ENCODE data around the gene TSPOAP1. TPM values are rescaled to one million over a fixed set of nuclear protein-coding genes. Genes with fewer than 3 reads are reported as not detected.

Gene TSPOAP1
- total RNA-seq, 2 donors from 2014 or later: 6.1 to 7.9 TPM

DNA sequence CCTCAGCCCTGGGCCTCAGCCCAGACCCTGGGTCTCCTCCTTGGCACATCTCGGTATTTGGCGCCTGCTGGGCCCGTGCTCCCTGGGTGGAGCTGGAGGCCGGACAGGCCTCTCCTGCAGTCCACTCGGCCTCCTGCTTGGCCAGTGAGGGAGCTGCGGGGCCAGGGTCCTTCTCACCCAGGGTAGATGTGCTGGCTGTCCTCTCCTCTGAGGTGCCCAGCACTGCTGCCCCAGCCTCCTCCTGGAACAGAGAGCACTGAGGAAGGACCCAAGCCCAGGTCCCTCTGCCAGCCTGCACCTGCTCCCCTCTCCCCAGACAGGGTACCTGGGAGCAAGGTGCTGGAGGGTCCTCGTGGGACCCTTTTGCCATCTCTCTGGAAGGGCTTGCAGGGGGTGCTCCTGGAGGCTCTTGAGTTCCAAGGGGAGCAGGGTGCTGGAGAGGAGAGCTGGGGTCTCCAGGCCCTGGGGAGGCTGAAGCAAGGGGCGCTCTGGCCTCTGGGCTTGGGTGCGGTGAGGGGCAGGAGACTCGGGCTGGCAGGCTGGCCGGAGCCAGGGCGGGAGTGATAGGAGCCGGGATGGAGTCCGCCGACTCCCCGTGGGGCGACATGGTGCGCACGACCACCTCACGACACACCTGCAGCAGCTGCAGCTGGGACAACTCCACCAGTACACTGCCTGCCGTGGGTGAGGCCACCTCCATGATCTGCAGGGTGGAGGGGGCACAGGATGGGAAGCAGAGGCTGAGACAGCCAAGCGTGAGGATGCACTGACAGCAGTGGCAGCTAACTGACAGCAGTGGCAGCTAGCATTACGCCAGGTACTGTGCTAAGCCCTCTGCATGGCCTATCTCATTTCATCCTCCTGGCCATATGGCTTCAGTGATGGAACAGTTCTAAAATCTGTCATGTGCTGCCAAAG, 17.8 kb downstream of the TSPOAP1 start:
- DNase-seq: no peak
- ATAC-seq: no peak
- intact Hi-C loops (cut with DNase I, micrococcal nuclease): no loop called here

- DNase-seq (no peak), ATAC-seq (no peak)
- intact Hi-C loops (cut with DNase I, micrococcal nuclease): loop anchor here in 1 of 2 donors (10.0 kb wide), 1 partner anchor 135 kb away; no protein-coding TSS in a partner anchor
Observed at GRCh38 chr17:58309918-58310259, 18.7 kb downstream of the TSPOAP1 start.

GRCh38 chr17:58308985-58309917, 19.3 kb downstream of the TSPOAP1 start:
- intact Hi-C loops (cut with DNase I, micrococcal nuclease): loop anchor here in 1 of 2 donors (10.0 kb wide), 1 partner anchor 136 kb away; no protein-coding TSS in a partner anchor
- no peak for DNase-seq
- no peak for ATAC-seq

DNA sequence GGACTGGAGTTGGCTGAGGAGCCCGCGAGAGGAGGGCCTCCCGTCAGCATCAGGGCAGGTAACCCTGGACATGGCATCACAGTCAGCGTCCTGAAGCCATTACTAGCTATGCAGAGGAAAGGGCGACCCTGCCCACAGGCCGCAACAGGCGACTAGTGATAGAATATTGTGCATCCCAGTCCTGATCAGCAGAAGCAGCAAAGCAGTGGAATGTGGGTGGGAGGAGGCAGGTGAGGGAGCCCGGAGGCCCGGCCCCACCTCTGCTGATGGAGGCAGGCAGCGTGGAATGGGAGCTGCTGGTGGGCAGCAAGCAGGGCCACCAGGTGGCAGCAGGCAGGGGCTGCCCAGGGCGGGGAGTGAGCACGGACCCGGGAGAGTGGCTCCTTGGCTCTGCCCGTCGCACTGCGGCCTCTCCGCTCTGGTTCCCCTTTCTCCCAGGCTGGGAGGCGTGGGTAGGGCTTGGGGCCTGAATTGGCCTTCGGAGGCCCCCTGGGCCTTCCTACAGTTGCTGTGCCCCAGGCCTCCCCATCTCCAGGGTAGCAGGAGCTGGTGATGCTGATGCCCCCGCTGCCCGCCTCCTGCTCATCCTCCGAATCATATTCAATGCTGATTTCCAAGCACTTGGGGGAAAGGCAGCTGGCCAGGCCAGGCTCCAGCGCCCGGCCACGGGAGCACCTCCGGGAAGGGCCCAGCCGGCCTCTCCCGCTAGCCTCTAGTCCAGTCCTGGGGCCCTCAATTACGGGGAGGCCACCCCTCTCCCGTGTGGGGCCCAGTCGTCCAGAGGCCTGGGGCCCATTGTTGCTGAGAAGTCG, 20.2 kb downstream of the TSPOAP1 start:
- DNase-seq (no peak), ATAC-seq (no peak)
- intact Hi-C loops (cut with DNase I, micrococcal nuclease): loop anchor here in 1 of 2 donors (10.0 kb wide), 1 partner anchor 136 kb away; no protein-coding TSS in a partner anchor

DNA sequence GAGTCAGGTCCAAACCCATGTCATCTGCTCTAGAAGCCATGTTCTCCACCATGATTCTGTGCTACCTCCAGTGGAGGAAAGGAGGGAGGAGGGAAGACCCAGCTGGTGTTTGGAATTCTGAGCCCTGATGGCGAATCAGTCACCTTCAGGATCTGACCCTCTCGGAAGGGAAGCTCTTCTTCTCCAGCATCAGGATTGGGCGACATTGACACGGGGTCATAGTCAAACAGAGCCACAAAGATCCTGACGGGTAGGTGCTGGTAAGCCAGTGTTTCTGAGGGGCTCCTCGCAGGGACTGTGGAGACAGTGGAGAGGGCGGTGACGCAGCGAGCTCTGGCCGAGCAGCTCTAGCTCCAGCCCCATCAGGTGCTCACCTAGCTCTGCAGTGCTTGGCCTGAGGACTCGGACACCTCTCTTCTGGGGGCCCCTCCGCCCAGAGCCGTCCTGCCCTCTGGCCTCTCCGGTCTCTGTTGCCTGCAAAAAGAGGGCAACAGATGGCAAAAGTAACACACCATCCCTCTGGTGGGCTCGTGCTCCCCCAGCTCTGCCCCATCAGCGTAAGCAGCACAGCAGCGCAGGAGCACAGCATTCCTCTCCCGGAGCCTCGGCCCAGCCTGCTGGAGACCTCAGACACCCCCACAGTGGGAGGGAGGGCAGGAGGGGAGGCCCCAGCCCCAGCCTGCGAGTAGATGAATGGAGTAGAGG, 21.0 kb downstream of the TSPOAP1 start:
- intact Hi-C loops (cut with DNase I, micrococcal nuclease): loop anchor here in 1 of 2 donors (10.0 kb wide), 1 partner anchor 137 kb away; no protein-coding TSS in a partner anchor
- DNase-seq (no peak), ATAC-seq (no peak)

DNA sequence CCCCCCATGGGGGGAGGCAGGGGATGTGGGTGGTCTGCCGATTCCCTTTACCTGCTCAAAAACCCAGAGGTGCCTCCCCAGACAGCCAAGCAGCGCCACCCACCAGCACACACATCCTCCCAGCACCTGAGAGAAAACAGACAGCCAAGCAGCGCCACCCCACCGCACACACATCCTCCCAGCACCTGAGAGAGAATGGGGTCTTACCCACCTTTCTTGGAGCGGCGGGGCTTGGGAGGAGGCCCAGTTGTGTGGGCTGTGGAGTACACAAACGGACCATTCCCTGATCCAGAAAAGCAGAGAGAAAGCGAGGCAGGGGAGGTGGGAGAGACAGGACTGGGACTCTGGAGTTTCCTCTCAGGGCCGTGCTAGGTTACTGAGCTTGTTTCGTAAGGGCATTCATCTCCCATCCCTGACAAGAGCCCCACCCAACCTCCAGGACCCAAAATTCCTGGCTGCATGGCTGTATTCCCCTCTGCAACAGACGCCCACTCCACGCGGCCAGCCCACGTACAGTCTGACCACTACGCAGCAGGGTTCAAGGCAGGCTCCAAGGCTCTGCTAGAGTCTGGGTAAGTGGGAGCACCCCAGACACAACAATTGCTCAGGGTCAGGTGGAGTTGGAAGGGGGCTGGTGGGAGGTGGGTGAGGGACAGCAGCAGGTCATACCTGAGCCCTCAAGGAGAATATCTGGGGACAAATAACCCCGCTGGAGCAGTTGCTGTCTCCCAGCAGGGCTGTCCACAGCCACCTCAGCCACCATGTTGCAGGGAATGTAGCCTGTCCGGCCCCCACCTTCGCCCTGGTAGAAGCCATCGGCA, 22.3 kb downstream of the TSPOAP1 start:
- DNase-seq (no peak), ATAC-seq (no peak)
- intact Hi-C loops (cut with DNase I, micrococcal nuclease): loop anchor here in 1 of 2 donors (10.0 kb wide), 1 partner anchor 138 kb away; no protein-coding TSS in a partner anchor

GRCh38 chr17:58305626-58306025, 23.0 kb downstream of the TSPOAP1 start:
- intact Hi-C loops (cut with DNase I, micrococcal nuclease): loop anchor here in 1 of 2 donors (10.0 kb wide), 1 partner anchor 139 kb away; no protein-coding TSS in a partner anchor
- ATAC-seq (no peak), DNase-seq (no peak)

- DNase-seq: no peak
- ATAC-seq: no peak
- intact Hi-C loops (cut with DNase I, micrococcal nuclease): loop anchor here in 1 of 2 donors (10.0 kb wide), 1 partner anchor 140 kb away; no protein-coding TSS in a partner anchor
Observed at GRCh38 chr17:58304750-58305486, 23.7 kb downstream of the TSPOAP1 start.

GRCh38 chr17:58303971-58304749, 24.4 kb downstream of the TSPOAP1 start:
- peak; percentile 85 for ATAC-seq
- peak in 1 of 2 donors; percentile 36 for DNase-seq
- intact Hi-C loops (cut with DNase I, micrococcal nuclease): loop anchor here in 1 of 2 donors (10.0 kb wide), 1 partner anchor 141 kb away; no protein-coding TSS in a partner anchor

GRCh38 chr17:58302919-58303585, 25.5 kb downstream of the TSPOAP1 start:
- DNase-seq: no peak
- intact Hi-C loops (cut with DNase I, micrococcal nuclease): loop anchor here in 1 of 2 donors (10.0 kb wide), 1 partner anchor 142 kb away; no protein-coding TSS in a partner anchor

DNA sequence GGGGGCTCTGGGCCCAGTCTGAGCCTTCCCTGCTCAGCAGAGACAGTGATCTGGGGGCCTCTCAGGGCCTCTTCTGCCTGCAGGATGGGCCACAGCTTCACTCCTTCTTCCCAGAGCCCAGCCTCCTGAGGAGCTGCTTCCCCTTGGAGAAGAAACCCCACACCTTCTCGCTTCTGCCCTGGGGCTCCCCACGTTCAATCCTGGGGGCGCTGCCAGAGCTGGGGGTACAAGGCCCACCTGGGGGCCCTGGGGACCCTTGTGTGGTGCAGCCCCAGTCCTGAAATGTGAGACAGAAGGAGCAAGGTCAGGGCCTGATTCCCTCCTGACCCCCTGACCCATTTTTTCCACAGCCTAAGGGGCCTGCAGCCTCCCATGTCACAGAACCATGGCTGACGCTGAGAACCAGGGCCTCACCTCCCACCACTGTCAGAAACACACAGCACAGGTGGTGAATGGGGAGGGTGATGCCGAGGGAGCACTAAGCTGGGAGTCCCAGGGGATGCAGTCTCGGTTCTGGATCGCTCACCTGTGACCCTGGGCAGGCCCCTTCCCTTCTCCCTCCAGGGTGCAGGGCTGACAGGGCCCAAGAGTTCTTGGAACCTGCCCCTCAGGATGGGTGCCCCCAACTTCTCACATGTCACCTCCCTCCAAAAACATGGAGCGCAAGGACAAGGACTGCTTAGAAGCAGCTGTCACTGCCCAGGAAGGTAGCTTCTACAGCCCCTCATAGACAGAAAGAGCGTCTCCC, 26.2 kb downstream of the TSPOAP1 start:
- intact Hi-C loops (cut with DNase I, micrococcal nuclease): loop anchor here in 1 of 2 donors (10.0 kb wide), 1 partner anchor 142 kb away; no protein-coding TSS in a partner anchor
- DNase-seq (no peak), ATAC-seq (no peak)

More at GRCh38 chr17:58302919-58303585, 25.5 kb downstream of the TSPOAP1 start:
- no peak for ATAC-seq

- DNase-seq: no peak
- ATAC-seq: no peak
- intact Hi-C loops (cut with DNase I, micrococcal nuclease): loop anchor here in 1 of 2 donors (10.0 kb wide), 1 partner anchor 143 kb away; no protein-coding TSS in a partner anchor
Observed at GRCh38 chr17:58301504-58302150, 27.0 kb downstream of the TSPOAP1 start.

DNA sequence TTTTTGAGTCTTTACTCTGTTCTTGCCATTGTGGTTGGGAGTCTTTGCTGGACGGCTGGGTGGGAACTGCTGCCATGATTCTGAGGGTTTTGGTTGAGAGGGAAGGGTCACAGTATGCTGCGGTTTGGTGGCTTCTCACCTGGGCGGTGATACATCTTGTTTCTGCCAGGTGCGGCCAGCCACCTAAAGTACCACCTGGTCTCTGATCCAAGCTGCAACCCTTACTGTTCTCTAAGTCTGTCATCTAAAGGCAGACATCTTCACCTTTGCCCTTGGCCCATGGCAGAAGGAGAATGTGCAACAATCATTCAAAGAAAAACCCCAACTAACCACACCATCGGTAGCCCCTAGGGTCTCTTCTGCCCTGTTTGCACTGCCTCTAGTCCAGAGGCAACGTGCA, 28.3 kb downstream of the TSPOAP1 start:
- DNase-seq: no peak
- no peak for ATAC-seq
- intact Hi-C loops (cut with DNase I, micrococcal nuclease): loop anchor here in 1 of 2 donors (10.0 kb wide), 1 partner anchor 144 kb away; no protein-coding TSS in a partner anchor

All from left colon (tissue), 2 donors.